Right ventricle myocardium superior (tissue), 1 donor: Measurements from ENCODE around the gene TBC1D2B. TPM values are rescaled to one million over a fixed set of nuclear protein-coding genes. Genes with fewer than 3 reads are reported as not detected.

ENCODE experiments used
- ATAC-seq: fragments of 200-7000 bp; cut with Tn5 transposase; one replicate; pipeline ENCODE4 v1.9.1; 2020; ENCODE audit warnings: mild to moderate bottlenecking; ENCODE audit not compliant: poor library complexity
- DNase-seq: peaks from one replicate; pipeline ENCODE4 v3.0.0-alpha.2; 2020
- intact Hi-C: fragments of 100-400 bp; cut with DNase I; formaldehyde crosslinking; loops from one replicate; pipeline ENCODE4 v1.11.2; 2022
- total RNA-seq: library from RNA; stranded (reverse); fragmentation: NEBNext Ultra II Directional; extraction: Animal tissue kit (Norgen Biotek cat#: 25700); gene quantifications from one replicate; pipeline ENCODE4 v1.2.1, GENCODE V29; 2021
- donor health status: DM: no; HTN: yes; CAD: no; lungs with severe emphysema.

TBC1D2B gene
- total RNA-seq, 1 donor from 2014 or later = 9.8 TPM

- DNase-seq = no peak
- no peak for ATAC-seq
- intact Hi-C loops = no loop called here
These were observed 57.5 kb downstream of the TBC1D2B start for GRCh38 chr15:78020007-78020406.

- ATAC-seq (no peak), DNase-seq (no peak)
- intact Hi-C loops = no loop called here
These were observed 58.4 kb downstream of the TBC1D2B start for GRCh38 chr15:78018946-78019644.

- intact Hi-C loops = no loop called here
- ATAC-seq (no peak), DNase-seq (no peak)
These were observed 59.1 kb downstream of the TBC1D2B start for GRCh38 chr15:78018445-78018844.

GRCh38 chr15:78016860-78017259, 60.7 kb downstream of the TBC1D2B start:
- DNase-seq (no peak), ATAC-seq (no peak)
- intact Hi-C loops = no loop called here

- no peak for DNase-seq
- no peak for ATAC-seq
- intact Hi-C loops = no loop called here
These were observed 64.9 kb downstream of the TBC1D2B start for GRCh38 chr15:78012643-78013077.

- intact Hi-C loops = no loop called here
- ATAC-seq = no peak
- no peak for DNase-seq
These were observed 67.4 kb downstream of the TBC1D2B start for GRCh38 chr15:78010067-78010466.

- ATAC-seq = peak; percentile 69
- intact Hi-C loops = no loop called here
These were observed 69.3 kb downstream of the TBC1D2B start for GRCh38 chr15:78007964-78008886.

GRCh38 chr15:78007211-78007931, 70.1 kb downstream of the TBC1D2B start:
- peak; percentile 3 for ATAC-seq
- no peak for DNase-seq
- intact Hi-C loops = no loop called here

More at GRCh38 chr15:78007964-78008886, 69.3 kb downstream of the TBC1D2B start:
- DNase-seq = peak; percentile 89

- intact Hi-C loops = no loop called here
- ATAC-seq (no peak), DNase-seq (peak; percentile 74)
These were observed 70.8 kb downstream of the TBC1D2B start for GRCh38 chr15:78006567-78007205.

- intact Hi-C loops = loop anchor here (5.0 kb wide), 1 partner anchor 102 kb away; no protein-coding TSS in a partner anchor
- peak; percentile 86 for DNase-seq
- ATAC-seq = peak; percentile 85
These were observed 72.4 kb downstream of the TBC1D2B start for GRCh38 chr15:78004919-78005634.

- intact Hi-C loops = loop anchor here (5.0 kb wide), 1 partner anchor 103 kb away; no protein-coding TSS in a partner anchor
- no peak for DNase-seq
- ATAC-seq = no peak
These were observed 73.2 kb downstream of the TBC1D2B start for GRCh38 chr15:78004222-78004727.

- intact Hi-C loops = loop anchor here (5.0 kb wide), 1 partner anchor 104 kb away; no protein-coding TSS in a partner anchor
- DNase-seq (no peak), ATAC-seq (no peak)
These were observed 73.9 kb downstream of the TBC1D2B start for GRCh38 chr15:78003539-78004008.

- DNase-seq = no peak
- ATAC-seq = no peak
- intact Hi-C loops = loop anchor here (5.0 kb wide), 1 partner anchor 104 kb away; no protein-coding TSS in a partner anchor
These were observed 74.5 kb downstream of the TBC1D2B start for GRCh38 chr15:78002996-78003395.

GRCh38 chr15:78001656-78002055, 75.9 kb downstream of the TBC1D2B start:
- intact Hi-C loops = loop anchor here (5.0 kb wide), 1 partner anchor 106 kb away; no protein-coding TSS in a partner anchor
- ATAC-seq = no peak

GRCh38 chr15:78000927-78001249, 76.6 kb downstream of the TBC1D2B start:
- intact Hi-C loops = loop anchor here (5.0 kb wide), 1 partner anchor 106 kb away; no protein-coding TSS in a partner anchor
- DNase-seq (no peak), ATAC-seq (no peak)

More at GRCh38 chr15:78001656-78002055, 75.9 kb downstream of the TBC1D2B start:
- DNase-seq = no peak

GRCh38 chr15:78000091-78000926, 77.2 kb downstream of the TBC1D2B start:
- ATAC-seq (peak; percentile 68), DNase-seq (peak; percentile 87)
- intact Hi-C loops = loop anchor here (5.0 kb wide), 1 partner anchor 107 kb away; no protein-coding TSS in a partner anchor
